Loucy (cell line): ENCODE measurements around the gene YWHAQ.

Experiments used
- EZH2phosphoT487 ChIP-seq: fragments of 200-600 bp; IDR thresholded peaks from 2 replicates; pipeline ENCODE4 v1.6.1; 2018; ENCODE audit warnings: antibody characterized with exemption, mild to moderate bottlenecking, moderate library complexity, borderline replicate concordance
- TF ChIP-seq, protein P1 (sequence below): fragments of 200-600 bp; sonication (generic); conservative IDR thresholded peaks from 2 replicates; pipeline ENCODE4 v1.5.1; 2014; ENCODE audit warnings: mild to moderate bottlenecking, antibody characterized with exemption, low read length

GRCh38 chr2:9545502-9545901, 85.3 kb downstream of the YWHAQ start:
- TF ChIP-seq, protein P1, sequence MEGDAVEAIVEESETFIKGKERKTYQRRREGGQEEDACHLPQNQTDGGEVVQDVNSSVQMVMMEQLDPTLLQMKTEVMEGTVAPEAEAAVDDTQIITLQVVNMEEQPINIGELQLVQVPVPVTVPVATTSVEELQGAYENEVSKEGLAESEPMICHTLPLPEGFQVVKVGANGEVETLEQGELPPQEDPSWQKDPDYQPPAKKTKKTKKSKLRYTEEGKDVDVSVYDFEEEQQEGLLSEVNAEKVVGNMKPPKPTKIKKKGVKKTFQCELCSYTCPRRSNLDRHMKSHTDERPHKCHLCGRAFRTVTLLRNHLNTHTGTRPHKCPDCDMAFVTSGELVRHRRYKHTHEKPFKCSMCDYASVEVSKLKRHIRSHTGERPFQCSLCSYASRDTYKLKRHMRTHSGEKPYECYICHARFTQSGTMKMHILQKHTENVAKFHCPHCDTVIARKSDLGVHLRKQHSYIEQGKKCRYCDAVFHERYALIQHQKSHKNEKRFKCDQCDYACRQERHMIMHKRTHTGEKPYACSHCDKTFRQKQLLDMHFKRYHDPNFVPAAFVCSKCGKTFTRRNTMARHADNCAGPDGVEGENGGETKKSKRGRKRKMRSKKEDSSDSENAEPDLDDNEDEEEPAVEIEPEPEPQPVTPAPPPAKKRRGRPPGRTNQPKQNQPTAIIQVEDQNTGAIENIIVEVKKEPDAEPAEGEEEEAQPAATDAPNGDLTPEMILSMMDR: no peak
- TF ChIP-seq EZH2phosphoT487: no peak
